ENCODE measurements around the gene ALDH1A2.
"Not testable (repeated sequence)": the region's sequence is repeated elsewhere in the genome, so short reads cannot be mapped to it uniquely, and the experiment has no call there.

ALDH1A2 gene

DNA sequence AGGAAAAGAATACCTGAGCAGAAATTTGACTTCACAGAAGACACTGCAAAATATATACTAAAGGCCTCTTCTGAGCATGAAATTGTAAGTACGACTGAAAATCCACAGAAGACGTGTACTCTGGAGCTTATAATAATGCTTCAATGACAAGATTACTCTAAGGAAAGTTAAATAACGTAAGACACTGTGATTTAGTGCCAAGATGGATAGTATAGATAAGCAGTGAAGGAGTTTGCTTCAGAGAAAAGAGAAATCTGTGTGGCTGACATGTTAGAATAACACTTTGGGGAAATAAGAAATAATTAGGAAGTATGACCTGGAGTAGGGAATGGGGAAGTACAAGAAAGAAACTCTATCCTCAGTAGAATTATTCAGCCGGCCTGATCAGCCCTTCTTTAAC, 28.9 kb downstream of the ALDH1A2 start:
- FAIRE-seq (no peak), DNase-seq (ENCODE audit: insufficient read length, low spot score) (no peak)
- TF ChIP-seq POLR2A (IDR thresholded peaks at IDR 0.05; ENCODE audit: low read depth, low read length) (no peak), POLR2AphosphoS5 (IDR thresholded peaks at IDR 0.05; ENCODE audit: low read depth, low read length) (no peak), POU2F2 (IDR thresholded peaks at IDR 0.05; ENCODE audit: low read depth, low read length) (no peak), TAF1 (IDR thresholded peaks at IDR 0.05; ENCODE audit: low read depth, low read length) (no peak), SPI1 (IDR thresholded peaks at IDR 0.05; ENCODE audit: low read depth, low read length) (no peak), PAX5 (IDR thresholded peaks at IDR 0.05; ENCODE audit: insufficient read depth, low read length, severe bottlenecking) (no peak)

DNA sequence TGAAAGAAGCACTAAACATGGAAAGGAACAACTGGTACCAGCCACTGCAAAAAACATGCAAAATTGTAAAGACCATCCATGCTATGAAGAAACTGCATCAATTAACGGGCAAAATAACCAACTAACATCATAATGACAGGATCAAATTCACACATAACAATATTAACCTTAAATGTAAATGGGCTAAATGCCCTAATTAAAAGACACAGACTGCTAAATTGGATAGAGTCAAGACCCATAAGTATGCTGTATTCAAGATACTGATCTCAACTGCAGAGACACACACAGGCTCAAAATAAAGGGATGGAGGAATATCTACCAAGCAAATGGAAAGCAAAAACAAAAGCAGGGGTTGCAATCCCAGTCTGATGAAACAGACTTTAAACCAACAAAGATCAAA, 37.1 kb downstream of the ALDH1A2 start:
- not testable (repeated sequence) for FAIRE-seq

DNA sequence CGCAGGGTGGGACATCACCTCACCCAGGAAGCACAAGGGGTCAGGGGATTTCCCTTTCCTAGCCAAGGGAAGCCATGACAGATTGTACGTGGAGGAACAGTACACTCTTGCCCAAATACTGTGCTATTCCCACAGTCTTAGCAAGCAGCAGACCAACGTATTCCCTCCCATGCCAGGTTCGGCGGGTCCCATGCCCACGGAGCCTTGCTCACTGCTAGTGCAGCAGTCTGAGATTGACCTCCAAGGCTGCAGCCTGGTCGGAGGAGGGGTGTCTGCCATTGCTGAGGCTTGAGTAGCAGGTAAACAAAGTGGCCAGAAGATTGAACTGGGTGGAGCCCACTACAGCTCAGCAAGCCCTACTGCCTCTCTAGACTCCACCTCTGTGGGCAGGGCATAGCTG, 39.0 kb downstream of the ALDH1A2 start:
- DNase-seq (ENCODE audit: insufficient read length, low spot score): no peak
- TF ChIP-seq PAX5 (IDR thresholded peaks at IDR 0.05; ENCODE audit: insufficient read depth, low read length, severe bottlenecking) (no peak), POLR2AphosphoS5 (IDR thresholded peaks at IDR 0.05; ENCODE audit: low read depth, low read length) (no peak), SPI1 (IDR thresholded peaks at IDR 0.05; ENCODE audit: low read depth, low read length) (no peak), POU2F2 (IDR thresholded peaks at IDR 0.05; ENCODE audit: low read depth, low read length) (no peak), POLR2A (IDR thresholded peaks at IDR 0.05; ENCODE audit: low read depth, low read length) (no peak), TAF1 (IDR thresholded peaks at IDR 0.05; ENCODE audit: low read depth, low read length) (no peak)
- no peak for FAIRE-seq

More for the DNA sequence above, 37.1 kb downstream of the ALDH1A2 start:
- DNase-seq (ENCODE audit: insufficient read length, low spot score): not testable (repeated sequence)

DNA sequence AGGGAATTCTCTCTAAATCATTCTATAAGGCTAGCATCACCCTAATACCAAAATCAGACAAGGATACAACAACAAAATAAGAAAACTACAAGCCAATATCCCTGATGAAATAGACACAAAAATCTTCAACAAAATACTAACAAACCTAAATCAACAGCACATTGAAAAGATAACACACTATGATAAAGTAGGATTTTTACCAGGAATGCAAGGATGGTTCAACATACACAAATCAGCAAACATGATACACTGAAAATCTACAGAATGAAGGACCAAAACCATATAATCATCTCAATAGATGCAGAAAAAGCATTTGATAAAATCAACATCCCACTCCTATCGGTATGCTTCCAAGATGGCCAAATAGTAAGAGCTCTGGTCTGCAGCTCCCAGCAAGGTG, 39.5 kb downstream of the ALDH1A2 start:
- FAIRE-seq (no peak), DNase-seq (ENCODE audit: insufficient read length, low spot score) (no peak)

DNA sequence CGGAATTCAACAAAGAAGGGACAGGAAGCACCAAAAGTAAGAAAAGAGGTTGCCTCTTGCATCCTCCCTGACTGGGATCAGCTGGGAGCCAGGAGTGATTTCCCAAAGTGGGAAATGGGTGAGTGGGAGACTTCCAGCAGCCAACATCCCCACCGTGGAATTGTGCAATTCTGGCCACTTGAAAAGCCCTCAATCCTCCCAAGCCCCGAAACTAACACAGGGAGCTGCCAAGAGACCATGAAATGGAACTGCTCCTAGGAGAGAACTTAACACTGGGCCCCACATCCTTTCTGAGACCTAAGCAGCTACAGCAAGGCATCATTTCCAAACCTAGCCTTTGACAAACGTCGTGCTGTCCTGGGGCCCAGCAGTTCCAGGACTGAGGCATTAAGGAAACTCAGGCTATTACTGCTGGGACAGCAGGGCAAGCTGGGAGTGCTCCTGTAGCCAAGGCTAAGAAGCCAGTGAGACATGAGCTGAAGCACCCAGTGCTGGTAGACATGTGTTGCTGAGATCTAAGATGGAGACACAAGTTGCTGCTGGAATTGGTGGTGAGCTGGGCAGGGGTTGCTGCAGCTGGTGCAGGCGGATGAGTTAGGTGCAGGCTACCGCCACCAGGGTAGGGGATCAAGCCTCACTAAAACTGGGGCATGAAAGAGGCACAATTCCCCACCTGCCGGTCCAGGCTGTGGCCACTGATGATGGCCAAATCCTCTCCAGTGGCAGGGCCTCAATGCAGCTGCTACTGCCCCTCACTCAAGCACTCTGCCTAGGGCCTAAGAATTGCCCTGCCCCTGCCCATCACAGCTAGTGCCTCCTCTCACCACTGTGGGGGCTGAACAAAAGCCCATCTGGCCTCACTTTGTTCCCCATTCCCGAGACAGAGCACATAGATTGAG, 43.9 kb downstream of the ALDH1A2 start:
- DNase-seq (ENCODE audit: insufficient read length, low spot score) (no peak), FAIRE-seq (no peak)
- TF ChIP-seq SPI1 (IDR thresholded peaks at IDR 0.05; ENCODE audit: low read depth, low read length) (no peak), POU2F2 (IDR thresholded peaks at IDR 0.05; ENCODE audit: low read depth, low read length) (no peak), TAF1 (IDR thresholded peaks at IDR 0.05; ENCODE audit: low read depth, low read length) (no peak), POLR2A (IDR thresholded peaks at IDR 0.05; ENCODE audit: low read depth, low read length) (no peak), POLR2AphosphoS5 (IDR thresholded peaks at IDR 0.05; ENCODE audit: low read depth, low read length) (no peak), PAX5 (IDR thresholded peaks at IDR 0.05; ENCODE audit: insufficient read depth, low read length, severe bottlenecking) (no peak)

More for the DNA sequence above, 39.5 kb downstream of the ALDH1A2 start:
- TF ChIP-seq SPI1 (IDR thresholded peaks at IDR 0.05; ENCODE audit: low read depth, low read length): no peak
- TF ChIP-seq POLR2AphosphoS5 (IDR thresholded peaks at IDR 0.05; ENCODE audit: low read depth, low read length): no peak
- no peak for TF ChIP-seq POLR2A (IDR thresholded peaks at IDR 0.05; ENCODE audit: low read depth, low read length)
- no peak for TF ChIP-seq POU2F2 (IDR thresholded peaks at IDR 0.05; ENCODE audit: low read depth, low read length)
- no peak for TF ChIP-seq PAX5 (IDR thresholded peaks at IDR 0.05; ENCODE audit: insufficient read depth, low read length, severe bottlenecking)
- no peak for TF ChIP-seq TAF1 (IDR thresholded peaks at IDR 0.05; ENCODE audit: low read depth, low read length)

DNA sequence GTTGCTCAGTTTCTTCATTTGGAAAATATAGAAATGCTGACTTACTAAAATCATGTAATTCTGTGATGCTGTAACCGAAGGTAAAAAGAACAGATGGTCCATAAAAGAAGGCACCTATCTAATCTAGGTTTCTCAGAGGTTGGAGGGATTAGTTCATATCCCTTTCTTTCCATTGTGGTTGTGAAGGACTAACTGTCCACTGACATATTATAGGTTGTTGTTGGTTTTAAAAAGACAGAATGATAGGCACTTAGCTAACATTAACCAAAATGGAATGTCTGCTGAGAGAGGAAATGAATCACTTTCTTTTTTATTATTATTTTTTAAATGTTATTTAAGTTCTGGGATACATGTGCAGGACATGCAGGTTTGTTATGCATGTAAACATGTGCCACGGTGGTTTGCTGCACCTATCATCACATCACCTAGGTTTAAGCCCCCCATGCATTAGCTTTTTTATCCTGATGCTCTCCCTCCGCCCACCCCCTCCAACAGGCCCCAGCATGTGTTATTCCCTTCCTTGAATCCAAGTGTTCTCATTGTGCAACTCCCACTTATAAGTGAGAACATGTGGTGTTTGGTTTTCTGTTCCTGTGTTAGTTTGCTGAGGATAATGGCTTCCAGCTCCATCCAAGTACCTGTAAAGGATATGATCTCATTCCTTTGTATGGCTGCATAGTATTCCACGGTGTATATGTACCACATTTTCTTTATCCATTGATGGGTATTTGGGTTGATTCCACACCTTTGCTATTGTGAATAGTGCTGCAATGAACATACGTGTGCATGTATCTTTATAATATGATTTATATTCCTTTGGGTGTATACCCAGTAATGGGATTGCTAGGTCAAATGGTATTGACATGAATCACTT, 45.8 kb downstream of the ALDH1A2 start:
- DNase-seq (ENCODE audit: insufficient read length, low spot score) (no peak), FAIRE-seq (no peak)
- TF ChIP-seq SPI1 (IDR thresholded peaks at IDR 0.05; ENCODE audit: low read depth, low read length): no peak
- no peak for TF ChIP-seq TAF1 (IDR thresholded peaks at IDR 0.05; ENCODE audit: low read depth, low read length)
- TF ChIP-seq POLR2A (IDR thresholded peaks at IDR 0.05; ENCODE audit: low read depth, low read length): no peak
- no peak for TF ChIP-seq POU2F2 (IDR thresholded peaks at IDR 0.05; ENCODE audit: low read depth, low read length)
- no peak for TF ChIP-seq PAX5 (IDR thresholded peaks at IDR 0.05; ENCODE audit: insufficient read depth, low read length, severe bottlenecking)
- TF ChIP-seq POLR2AphosphoS5 (IDR thresholded peaks at IDR 0.05; ENCODE audit: low read depth, low read length): no peak

DNA sequence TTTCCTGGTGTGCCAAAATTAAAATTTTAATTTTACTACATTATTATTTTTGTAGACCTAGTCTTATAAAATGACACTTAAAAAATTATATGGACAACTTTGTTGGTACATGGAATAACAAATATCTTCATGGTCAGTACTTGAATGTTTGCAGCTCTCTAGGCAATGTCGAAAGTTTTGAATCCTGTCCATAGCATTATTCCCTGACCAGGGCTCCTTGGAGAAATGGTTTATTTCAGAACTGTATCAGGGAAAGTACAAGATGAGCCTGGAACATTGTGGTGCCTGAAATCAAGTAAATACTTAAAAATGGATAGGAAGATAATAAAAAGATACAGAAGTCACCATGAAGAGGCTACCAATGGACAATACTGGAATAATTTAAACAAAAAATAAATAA, 47.6 kb downstream of the ALDH1A2 start:
- FAIRE-seq: no peak
- TF ChIP-seq POU2F2 (IDR thresholded peaks at IDR 0.05; ENCODE audit: low read depth, low read length) (no peak), POLR2AphosphoS5 (IDR thresholded peaks at IDR 0.05; ENCODE audit: low read depth, low read length) (no peak), SPI1 (IDR thresholded peaks at IDR 0.05; ENCODE audit: low read depth, low read length) (no peak), PAX5 (IDR thresholded peaks at IDR 0.05; ENCODE audit: insufficient read depth, low read length, severe bottlenecking) (no peak), TAF1 (IDR thresholded peaks at IDR 0.05; ENCODE audit: low read depth, low read length) (no peak), POLR2A (IDR thresholded peaks at IDR 0.05; ENCODE audit: low read depth, low read length) (no peak)
- DNase-seq (ENCODE audit: insufficient read length, low spot score): no peak

DNA sequence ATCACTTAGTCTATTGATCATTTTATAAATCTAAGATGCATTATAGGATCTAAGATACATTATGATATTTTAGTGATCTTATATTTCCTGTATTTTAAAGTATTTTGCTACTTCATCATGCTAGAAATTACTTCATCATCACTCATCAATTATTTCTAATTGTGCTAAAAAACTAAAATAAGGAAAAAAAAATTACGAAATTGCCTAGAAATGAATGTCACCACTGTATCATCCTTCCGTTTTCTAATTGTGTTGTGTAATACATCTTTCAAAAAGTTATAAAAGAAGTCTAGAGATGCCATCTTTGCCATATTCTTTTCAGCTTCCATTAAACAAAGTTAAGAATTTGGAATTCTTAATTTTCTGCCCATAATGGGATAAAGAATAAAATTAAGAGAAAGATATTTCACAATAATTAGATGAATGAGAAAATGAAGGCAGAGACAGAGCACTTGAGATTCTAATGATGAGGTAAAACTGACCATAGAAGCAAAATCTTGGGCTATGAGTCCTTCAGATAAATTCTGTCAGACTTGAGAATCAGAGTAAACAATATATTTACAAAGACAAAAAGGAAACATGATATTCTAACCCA, 48.8 kb downstream of the ALDH1A2 start:
- TF ChIP-seq POLR2AphosphoS5 (IDR thresholded peaks at IDR 0.05; ENCODE audit: low read depth, low read length) (no peak), POLR2A (IDR thresholded peaks at IDR 0.05; ENCODE audit: low read depth, low read length) (no peak), POU2F2 (IDR thresholded peaks at IDR 0.05; ENCODE audit: low read depth, low read length) (no peak), PAX5 (IDR thresholded peaks at IDR 0.05; ENCODE audit: insufficient read depth, low read length, severe bottlenecking) (no peak), TAF1 (IDR thresholded peaks at IDR 0.05; ENCODE audit: low read depth, low read length) (no peak), SPI1 (IDR thresholded peaks at IDR 0.05; ENCODE audit: low read depth, low read length) (no peak)
- FAIRE-seq: no peak
- DNase-seq (ENCODE audit: insufficient read length, low spot score): no peak

DNA sequence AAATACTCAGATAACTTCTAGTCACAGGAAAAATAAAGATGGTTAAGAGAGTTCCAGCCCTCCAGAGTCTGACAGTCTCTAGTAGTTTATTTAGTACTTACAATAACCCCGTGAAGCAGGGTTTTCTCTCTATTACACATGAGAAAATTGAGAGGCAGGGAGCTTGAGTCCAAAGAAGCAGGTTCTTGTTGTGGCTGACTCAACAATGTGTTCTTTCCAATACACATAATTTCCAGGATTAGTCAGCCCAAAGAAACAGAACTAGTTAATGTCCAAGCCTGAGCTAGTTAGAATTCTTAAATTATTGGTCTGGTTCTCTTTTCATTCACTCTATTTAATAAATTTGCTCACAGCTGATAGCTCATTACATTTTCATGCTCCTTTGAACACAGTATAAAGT, 49.9 kb downstream of the ALDH1A2 start:
- FAIRE-seq: no peak
- DNase-seq (ENCODE audit: insufficient read length, low spot score): no peak
- TF ChIP-seq POLR2AphosphoS5 (IDR thresholded peaks at IDR 0.05; ENCODE audit: low read depth, low read length) (no peak), PAX5 (IDR thresholded peaks at IDR 0.05; ENCODE audit: insufficient read depth, low read length, severe bottlenecking) (no peak), SPI1 (IDR thresholded peaks at IDR 0.05; ENCODE audit: low read depth, low read length) (no peak), TAF1 (IDR thresholded peaks at IDR 0.05; ENCODE audit: low read depth, low read length) (no peak), POLR2A (IDR thresholded peaks at IDR 0.05; ENCODE audit: low read depth, low read length) (no peak), POU2F2 (IDR thresholded peaks at IDR 0.05; ENCODE audit: low read depth, low read length) (no peak)

All from GM12891 (cell line).